Fibroblast of the conjunctiva (primary cell): ENCODE data around the gene DUSP28.
A peak's percentile ranks its signal among the peaks of the same experiment; 100 is the strongest.

ENCODE experiments used
- DNase-seq: peaks from one replicate; pipeline ENCODE4 v3.0.0-alpha.2; 2010; ENCODE audit warnings: low read depth

Gene DUSP28

DNA sequence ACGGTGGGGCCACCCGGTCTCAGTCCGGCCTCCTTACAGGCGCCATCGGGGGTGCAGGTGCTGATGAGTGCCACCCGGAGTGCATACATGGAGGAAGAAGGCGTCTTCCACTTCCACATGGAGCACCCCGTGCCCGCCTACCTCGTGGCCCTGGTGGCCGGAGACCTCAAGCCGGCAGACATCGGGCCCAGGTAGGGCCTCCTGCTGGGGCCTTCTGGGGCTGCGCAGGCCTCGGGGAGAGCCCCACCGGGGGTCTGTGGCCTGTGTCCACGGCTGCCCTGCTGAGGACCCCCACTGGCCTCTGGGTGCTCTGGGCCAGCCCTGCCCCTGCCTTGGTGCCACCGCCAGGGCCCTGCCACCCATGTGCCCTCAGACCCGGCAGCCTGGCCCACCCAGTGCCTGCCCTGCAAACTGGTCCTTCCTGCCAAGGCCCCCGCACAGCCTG is 12.9 kb downstream of the DUSP28 start:
- DNase-seq: no peak

DNA sequence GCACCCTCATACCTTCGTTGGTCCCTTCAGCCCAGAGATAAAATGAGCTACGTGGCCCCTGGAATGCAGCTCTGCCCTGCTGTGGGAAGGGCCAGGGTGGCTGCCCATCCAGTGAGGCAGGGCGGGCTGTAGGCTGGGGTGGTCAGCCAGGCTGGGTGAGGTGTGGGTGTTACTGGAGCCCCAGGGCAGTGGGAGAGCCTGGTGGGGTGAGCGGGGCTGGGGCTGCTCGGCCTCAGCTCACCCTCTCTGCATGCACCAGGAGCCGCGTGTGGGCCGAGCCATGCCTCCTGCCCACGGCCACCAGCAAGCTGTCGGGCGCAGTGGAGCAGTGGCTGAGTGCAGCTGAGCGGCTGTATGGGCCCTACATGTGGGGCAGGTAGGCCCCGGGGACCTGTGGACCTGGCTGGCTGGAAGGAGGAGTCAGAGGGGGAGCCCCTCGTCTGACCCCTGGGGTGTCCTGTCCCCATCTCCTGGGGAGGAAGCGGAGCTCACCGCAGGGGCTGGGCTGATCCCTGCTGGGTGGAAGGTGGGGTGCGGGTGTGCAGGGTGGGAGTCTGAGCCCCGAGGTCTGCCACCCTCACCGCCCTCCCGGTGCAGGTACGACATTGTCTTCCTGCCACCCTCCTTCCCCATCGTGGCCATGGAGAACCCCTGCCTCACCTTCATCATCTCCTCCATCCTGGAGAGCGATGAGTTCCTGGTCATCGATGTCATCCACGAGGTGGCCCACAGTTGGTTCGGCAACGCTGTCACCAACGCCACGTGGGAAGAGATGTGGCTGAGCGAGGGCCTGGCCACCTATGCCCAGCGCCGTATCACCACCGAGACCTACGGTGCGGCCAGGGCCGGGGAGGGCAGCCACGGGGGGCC is 13.6 kb downstream of the DUSP28 start:
- DNase-seq: no peak

DNA sequence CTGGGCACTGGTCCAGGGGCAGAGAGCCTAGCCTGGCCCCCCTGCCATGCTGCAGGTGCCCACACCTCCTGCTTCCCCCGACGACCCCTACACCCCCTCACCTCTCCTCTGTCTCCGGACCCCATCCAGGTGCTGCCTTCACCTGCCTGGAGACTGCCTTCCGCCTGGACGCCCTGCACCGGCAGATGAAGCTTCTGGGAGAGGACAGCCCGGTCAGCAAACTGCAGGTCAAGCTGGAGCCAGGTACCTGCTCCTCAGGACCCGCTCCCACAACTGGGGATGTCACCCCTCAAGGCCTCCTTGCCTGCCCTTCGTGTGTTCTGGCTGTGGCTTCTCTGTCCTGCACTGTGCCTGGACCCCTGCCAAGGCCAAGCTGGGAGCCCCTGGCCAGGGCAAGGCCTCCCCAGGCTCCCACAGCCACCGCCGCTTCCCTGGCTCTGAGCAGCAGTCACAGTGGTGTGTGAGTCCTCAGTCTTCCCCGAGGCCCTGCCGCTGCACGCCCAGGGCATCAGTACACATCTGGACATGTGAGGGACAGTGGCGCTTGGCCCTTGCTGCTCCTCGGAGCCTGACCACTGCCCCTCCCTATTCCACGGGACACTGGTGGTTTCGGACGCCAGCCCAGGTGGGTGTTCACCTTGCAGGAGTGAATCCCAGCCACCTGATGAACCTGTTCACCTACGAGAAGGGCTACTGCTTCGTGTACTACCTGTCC is 14.4 kb downstream of the DUSP28 start:
- no peak for DNase-seq

DNA sequence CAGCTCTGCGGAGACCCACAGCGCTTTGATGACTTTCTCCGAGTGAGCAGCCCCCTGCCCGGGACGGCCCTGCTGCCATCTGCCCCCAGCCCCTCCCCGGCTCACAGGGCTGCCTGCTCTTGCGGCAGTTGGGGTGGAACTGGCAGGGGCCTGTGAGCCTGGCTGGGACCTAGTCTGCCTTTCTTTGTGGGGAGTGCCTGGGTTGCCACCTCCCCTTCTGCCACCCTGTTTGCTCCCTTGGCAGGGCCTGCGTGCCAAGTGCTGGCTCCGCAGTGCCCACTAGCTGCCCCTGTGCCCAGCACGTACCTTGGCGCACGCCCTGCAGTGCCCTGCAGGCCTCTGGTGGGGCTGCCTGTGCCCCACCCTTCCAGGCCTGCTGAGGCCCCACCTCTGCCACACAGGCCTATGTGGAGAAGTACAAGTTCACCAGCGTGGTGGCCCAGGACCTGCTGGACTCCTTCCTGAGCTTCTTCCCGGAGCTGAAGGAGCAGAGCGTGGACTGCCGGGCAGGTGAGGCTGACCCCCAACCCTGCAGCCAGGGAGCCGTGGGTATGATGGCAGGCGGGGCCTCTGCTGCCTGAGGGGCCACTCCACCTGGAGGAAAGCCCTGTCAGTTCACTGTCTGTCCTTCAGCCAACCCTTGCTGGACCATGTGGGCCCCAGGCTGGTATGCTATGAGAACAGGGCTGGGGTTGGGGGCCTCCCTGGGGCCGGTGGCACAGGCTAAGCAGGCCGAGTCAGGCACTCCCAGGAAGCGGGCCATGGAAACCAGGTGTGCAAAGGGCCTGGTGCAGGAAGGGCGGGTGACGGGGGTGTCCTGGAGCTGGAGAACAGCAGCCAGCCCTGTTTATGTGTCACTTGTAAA is 15.2 kb downstream of the DUSP28 start:
- no peak for DNase-seq

DNA sequence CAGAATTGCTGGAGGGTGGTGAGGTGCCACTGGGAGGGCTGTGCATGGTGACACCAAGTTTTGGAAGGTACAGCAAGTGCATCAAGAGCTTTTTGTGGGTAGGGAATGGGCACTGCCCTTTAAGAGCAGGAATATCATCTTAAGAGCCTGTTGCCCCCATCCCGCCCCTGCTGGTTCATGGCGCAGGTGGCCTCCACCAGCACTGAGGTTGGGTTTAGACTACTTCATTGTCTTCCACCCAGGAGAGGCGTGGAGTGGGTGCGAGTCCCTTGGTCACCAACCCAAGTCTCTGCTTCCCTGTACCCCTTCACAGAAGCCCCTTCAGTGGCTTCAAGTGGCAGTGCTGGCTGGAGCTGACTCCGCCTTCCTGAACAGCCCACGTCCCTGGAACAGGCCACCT is 15.9 kb downstream of the DUSP28 start:
- no peak for DNase-seq

DNA sequence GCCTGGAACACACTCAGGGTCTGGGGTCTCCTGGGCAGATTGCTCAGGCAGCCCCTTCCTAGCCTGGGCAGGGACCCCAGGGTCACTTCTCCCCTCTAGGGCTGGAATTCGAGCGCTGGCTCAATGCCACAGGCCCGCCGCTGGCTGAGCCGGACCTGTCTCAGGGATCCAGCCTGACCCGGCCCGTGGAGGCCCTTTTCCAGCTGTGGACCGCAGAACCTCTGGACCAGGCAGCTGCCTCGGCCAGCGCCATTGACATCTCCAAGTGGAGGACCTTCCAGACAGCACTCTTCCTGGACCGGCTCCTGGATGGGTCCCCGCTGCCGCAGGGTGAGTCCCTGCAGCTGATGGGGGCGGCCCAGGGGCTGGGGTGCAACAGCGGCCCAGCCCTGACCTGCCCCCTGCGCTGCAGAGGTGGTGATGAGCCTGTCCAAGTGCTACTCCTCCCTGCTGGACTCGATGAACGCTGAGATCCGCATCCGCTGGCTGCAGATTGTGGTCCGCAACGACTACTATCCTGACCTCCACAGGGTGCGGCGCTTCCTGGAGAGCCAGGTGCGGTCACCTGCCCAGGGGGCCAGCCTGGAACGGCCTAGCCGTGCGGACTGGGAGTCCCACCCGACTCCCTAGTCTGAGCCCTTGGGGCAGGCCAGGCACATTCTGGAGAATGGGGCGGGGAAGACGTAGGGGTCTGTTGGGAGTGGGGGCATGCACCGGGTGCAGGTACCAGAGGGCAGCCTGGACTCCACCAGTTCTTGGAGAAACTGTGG is 16.5 kb downstream of the DUSP28 start:
- no peak for DNase-seq

DNA sequence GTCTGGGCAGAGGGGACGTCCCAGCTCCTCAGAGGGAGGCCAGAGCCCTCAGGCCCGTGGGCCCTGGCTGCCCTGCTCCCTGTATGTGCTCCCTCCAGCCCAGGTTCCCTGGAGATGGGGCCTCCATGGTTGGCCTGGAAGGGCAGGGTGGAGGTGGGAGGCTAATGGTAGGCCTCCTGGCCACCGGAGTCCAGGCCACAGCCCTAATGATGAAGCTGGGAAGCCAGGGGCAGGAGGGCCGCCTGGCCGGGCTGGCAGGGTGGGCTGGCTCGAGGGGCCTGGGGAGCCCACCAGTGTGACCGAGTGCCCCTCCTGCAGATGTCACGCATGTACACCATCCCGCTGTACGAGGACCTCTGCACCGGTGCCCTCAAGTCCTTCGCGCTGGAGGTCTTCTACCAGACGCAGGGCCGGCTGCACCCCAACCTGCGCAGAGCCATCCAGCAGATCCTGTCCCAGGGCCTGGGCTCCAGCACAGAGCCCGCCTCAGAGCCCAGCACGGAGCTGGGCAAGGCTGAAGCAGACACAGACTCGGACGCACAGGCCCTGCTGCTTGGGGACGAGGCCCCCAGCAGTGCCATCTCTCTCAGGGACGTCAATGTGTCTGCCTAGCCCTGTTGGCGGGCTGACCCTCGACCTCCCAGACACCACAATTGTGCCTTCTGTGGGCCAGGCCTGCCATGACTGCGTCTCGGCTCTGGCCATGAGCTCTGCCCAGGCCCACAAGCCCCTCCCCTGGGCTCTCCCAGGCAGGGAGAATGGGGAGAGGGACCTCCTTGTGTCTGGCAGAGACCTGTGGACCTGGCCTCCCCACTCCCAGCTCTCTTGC is 17.3 kb downstream of the DUSP28 start:
- DNase-seq: no peak

DNA sequence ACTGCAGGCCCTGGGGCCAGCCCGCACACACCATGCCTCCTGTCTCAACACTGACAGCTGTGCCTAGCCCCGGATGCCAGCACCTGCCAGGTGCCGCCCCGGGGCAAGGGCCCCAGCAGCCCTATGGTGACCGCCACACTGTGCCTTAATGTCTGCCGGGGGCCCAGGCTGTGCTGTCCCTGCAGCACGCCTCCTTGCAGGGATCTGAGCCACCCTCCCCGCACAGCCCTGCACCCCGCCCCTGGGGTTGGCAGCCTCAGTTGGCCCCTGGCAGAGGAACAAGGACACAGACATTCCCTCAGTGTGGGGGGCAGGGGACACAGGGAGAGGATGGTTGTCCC is 17.9 kb downstream of the DUSP28 start:
- DNase-seq: no peak

DNA sequence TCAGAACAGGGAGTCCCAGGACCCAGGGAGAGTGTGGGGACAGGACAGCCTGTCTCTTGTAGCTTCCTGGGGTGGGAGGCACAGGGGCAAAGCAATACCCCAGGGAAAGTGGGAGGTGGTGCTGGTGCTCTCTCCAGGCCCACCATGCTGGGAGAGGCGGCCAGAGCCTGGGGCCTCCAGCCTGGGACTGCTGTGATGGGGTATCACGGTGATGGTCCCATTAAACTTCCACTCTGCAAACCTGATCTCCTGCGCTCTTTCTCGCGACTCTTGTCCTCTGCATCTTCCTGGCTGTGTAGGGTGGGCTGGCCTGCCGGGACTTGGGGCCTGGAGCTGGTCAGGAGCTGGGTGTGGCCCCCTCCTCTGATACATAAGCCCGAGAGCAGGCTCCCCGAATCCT is 18.3 kb downstream of the DUSP28 start:
- no peak for DNase-seq

DNA sequence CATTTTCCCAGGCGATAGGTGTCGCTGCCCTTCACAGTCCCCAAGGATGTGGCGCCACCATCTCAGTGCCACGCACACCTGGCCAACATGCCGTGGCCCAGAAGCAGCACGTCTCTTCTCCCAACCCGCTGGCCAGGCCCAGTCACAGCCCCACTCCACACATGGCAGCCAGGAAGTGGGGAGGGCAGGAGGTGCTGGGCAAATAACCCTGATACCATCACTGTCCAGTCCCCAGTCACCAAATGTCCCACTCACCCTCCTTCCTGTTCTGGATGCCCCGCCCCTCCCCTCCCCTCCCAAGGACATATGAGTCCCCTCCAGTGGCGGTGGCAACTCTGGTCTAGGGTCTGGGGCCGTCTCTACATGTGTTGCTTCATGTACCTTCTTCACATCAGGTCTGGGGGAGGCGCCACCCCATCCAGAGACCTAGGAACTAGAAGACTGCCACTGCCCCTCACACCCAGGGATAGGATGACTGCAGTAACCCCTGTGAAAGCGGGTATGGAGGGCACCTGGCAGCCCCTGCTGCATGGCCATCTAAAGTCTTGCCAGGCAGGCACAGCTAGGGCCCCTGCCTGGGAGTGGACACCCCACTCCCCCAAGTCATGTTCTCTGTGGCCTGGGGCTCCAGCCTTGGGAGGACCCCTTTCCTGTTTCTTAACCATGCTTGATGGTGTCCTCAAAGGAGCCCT is 19.1 kb downstream of the DUSP28 start:
- no peak for DNase-seq

DNA sequence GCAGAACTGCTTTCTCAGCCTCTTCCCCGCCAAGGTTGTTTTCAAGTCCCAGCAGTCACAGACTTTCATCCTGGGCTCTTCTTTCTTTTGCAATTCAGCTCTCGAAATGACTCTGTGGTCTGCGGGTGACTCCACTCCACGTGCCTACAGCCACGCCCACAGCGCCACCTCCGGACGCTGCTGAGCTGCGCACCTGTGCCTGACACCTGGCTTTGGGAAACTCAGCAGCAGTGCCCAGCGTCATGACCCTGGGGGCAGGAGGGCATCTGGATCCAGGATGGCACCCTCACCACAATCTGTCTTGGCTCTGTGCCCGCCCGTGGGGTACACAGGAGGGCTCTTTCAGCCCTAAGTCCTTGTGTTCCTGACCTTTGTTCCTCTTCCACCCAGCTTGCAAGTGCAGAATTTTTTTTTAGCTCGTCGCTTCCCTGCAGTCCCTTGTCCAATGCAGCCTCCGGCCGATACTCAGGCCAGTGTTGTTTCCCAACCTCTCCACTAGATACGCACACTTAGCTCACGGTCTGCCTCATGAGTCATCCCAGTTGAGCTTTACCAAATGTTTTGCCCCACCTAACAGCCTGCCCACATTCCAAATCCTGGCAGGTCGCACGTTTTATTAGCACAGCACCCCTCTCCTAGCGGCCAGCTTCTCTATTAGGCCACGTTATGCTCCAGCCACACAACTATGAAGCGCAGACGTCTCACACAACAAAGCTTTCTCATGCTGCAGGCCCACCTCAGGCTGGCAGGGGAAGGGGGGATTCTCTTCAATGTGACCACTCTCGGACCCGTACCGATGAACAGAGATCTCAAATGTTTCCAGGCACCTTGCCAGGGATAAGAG is 19.8 kb downstream of the DUSP28 start:
- DNase-seq: peak; percentile 50

DNA sequence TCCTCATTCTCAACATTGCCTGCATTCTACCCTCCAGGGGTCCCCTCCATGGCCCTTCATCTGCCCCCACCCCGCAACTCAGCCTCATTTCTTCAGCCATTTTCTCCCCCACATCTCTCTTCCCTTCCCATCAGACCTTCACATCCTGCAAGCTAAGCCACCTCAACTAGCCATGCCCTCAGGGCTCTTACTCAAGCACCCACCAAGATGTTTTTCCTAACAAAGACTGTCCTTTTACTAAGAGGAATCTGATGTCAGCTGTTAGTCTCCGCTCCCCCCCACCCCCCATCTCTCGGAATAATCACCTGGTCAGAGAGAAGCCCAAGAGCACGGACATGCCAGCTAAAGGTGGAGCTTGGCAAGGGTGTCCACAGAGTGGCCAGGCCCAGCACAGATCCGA is 21.7 kb downstream of the DUSP28 start:
- DNase-seq: no peak

DNA sequence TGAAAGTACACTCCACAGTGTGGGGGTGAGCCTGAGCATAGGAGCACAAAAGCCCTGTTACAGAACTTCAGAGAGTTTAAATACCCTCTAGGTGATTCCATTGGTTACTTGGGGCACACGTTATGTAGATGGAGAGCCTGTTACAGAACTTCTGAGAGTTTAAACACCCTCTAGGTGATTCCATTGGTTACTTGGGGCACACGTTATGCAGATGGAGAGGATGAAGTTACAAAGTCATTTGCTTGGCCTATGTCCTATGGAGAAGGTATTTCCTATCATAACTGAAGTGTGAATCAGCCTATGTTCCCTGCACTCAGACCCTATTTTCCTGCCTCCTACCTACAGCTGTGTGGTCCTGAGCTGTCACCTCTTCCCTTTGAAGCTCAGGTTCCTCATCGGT is 22.6 kb downstream of the DUSP28 start:
- no peak for DNase-seq

DNA sequence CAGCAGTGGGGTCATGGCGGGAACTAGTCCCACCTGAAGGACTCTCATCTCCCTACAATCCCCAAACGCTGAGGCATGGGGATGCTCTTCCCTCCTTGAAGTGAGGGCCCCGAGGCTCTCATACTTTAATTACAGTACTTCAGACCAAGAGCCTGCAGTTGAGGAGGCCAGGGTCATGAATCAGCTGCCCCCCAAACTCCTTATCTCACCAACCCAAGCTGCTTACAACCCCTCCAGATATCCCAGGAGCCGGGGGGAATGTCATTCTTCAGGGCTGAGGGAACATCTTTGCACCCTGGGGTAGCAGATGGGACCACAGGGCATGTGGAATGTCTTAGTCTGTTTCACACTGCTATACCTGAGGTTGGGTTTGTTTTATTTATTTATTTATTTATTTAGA is 23.6 kb downstream of the DUSP28 start:
- no peak for DNase-seq

DNA sequence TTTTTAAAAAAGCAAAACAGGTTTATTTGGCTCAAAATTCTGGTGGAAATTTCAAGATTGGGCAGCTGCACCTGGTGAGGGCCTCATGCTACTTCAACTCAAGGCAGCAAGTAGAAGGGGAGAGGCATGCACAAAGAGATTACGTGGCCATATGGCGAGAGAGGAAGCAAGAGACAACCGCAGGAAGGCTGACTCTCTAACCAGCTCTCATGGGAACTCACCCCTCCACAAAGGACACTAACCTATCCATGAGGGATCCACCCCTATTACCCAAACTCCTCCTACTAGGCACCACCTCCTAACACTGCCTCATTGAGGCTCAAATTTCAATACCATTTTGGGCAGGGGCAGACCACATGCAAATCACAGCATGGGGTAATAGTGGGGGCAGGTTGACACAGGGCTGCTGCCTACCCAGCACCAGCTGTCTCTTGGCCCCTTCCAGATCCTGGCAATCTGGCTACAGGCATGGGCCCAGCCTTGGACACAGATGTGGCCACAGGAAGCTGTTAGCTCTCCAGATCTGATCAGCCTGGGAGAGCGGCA is 24.4 kb downstream of the DUSP28 start:
- DNase-seq: no peak

DNA sequence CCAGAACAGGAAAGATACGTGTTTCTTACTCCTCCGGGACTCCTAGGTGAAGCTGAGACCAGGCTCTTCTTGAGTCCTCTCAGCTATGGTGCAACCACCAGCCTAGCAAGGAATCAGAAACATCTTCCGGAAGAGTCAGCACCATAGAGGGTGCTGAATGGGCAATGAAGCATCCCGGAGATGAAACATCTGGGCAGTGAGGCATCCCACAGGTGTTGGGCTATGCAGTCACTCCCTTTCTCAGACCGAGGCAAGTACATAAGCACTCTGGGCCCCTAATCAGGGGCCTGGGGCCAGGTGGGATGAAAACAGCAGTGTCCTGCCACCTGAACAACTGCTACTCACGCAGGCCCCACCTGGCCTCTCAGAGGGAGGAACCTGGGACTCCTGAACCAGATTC is 24.9 kb downstream of the DUSP28 start:
- DNase-seq: no peak

DNA sequence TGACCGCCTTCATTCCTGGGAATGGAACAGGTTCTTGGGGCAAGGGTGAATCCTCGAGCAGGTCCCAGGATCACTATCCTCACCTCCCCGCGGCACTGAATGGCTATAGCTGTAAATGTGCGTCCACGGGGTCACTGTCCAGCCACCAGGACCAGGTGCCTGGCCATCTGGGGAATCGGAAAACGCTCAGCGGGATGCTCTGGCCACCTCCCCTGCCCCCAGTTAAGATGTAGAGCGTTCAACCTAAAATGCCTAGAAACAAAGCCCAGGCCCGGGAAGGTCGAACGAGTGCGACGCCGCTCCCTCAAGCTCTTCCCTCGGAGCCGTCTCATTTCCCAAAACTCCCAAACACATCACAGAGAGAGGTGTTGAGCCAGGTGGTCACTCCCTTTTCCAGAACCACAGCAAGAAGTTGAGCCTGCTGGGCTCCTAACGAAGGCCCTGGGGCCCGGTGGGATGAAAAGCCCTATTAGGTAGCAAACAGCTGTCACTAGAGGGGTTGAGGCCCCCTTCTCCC is 25.6 kb downstream of the DUSP28 start:
- no peak for DNase-seq

DNA sequence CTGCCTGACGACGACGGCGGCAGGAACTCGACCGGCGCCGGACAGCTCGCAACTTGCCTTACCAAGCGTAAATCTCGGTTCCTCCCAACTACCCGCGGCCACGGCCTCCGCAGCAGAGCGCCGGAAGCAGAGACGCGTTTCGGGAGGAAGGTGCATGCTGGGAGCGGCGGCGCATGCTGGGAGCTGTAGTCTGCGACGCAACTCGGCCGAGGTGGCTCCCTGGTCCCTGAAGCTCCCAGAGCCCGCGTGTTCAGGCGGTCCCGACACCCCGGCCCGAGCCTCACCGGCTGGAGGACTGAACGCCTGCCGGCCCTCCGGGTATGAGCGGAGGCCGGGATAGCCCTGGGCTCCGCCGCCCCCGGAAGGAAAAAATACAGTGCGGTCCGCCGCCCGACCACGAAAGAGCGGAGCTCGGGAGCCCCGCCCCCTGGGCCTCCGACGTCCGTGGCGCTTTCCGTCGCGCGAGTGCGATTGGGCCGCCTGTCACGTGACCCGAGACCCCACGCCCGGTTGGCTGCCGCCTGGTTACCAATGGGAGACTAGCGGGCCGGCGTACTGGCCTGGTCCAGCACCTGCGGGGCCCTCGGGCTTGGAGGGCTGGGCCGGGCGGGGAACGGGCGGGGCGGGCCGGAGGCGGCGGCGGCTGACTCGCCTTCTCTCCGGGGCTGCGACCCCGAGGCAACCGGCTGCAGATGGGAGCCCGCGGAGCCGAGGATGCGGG is 26.2 kb downstream of the DUSP28 start, which contains the start of gene CAPN10:
Gene CAPN10, plus strand, starts transcription at position 537 of the 721 bp plus-strand sequence. Its CDS starts 178 bp downstream, at position 715.
- DNase-seq: peak; percentile 86
